GM19239 (cell line): ENCODE measurements around the gene SLC52A3.
"Not testable (repeated sequence)": the region's sequence is repeated elsewhere in the genome, so short reads cannot be mapped to it uniquely, and the experiment has no call there.

Experiments used
- DNase-seq: peaks from one replicate; pipeline ENCODE4 v3.0.0; 2011; ENCODE audit warnings: low spot score; ENCODE audit not compliant: insufficient read length
- FAIRE-seq: peaks from 2 replicates; lab custom pipeline; 2011; peaks lifted over from hg19 to GRCh38; lab: Jason Lieb, UNC

Gene SLC52A3

GRCh38 chr20:732727-733126 lies 35.6 kb downstream of the SLC52A3 start:
- DNase-seq (no peak), FAIRE-seq (no peak)

- no peak for FAIRE-seq
- no peak for DNase-seq
These were observed 36.3 kb downstream of the SLC52A3 start for GRCh38 chr20:731891-732560.

- no peak for FAIRE-seq
These were observed 38.3 kb downstream of the SLC52A3 start for GRCh38 chr20:730005-730404.

GRCh38 chr20:728256-728944 lies 39.9 kb downstream of the SLC52A3 start:
- peak; percentile 45 for DNase-seq
- no peak for FAIRE-seq

More at GRCh38 chr20:730005-730404, 38.3 kb downstream of the SLC52A3 start:
- DNase-seq, result no peak

- DNase-seq (no peak), FAIRE-seq (no peak)
These were observed 42.1 kb downstream of the SLC52A3 start for GRCh38 chr20:726160-726559.

GRCh38 chr20:725491-725890 lies 42.8 kb downstream of the SLC52A3 start:
- FAIRE-seq (no peak), DNase-seq (no peak)

- not testable (repeated sequence) for DNase-seq
These were observed 43.5 kb downstream of the SLC52A3 start for GRCh38 chr20:724797-725196.

GRCh38 chr20:723756-724155 lies 44.5 kb downstream of the SLC52A3 start:
- DNase-seq (no peak), FAIRE-seq (no peak)

More at GRCh38 chr20:724797-725196, 43.5 kb downstream of the SLC52A3 start:
- not testable (repeated sequence) for FAIRE-seq

GRCh38 chr20:722822-723644 lies 45.3 kb downstream of the SLC52A3 start:
- no peak for FAIRE-seq
- DNase-seq, result no peak

GRCh38 chr20:721876-722275 lies 46.4 kb downstream of the SLC52A3 start:
- no peak for FAIRE-seq
- DNase-seq, result no peak

GRCh38 chr20:719816-720215 lies 48.5 kb downstream of the SLC52A3 start:
- FAIRE-seq (no peak), DNase-seq (no peak)

GRCh38 chr20:719068-719467 lies 49.2 kb downstream of the SLC52A3 start:
- DNase-seq (no peak), FAIRE-seq (no peak)

- no peak for FAIRE-seq
- no peak for DNase-seq
These were observed 50.5 kb downstream of the SLC52A3 start for GRCh38 chr20:717832-718231.

GRCh38 chr20:717271-717670 lies 51.0 kb downstream of the SLC52A3 start:
- DNase-seq (no peak), FAIRE-seq (no peak)

GRCh38 chr20:714453-714852 lies 53.8 kb downstream of the SLC52A3 start:
- FAIRE-seq (no peak), DNase-seq (no peak)

- FAIRE-seq, result no peak
- no peak for DNase-seq
These were observed 56.7 kb downstream of the SLC52A3 start for GRCh38 chr20:711576-711975.

GRCh38 chr20:710780-711450 lies 57.4 kb downstream of the SLC52A3 start:
- no peak for FAIRE-seq
- DNase-seq, result no peak
